Coronary artery (tissue), 2 donors: Measurements from ENCODE around the gene SERPINB6.

Experiments
- DNase-seq: peaks from one replicate; pipeline ENCODE4 v3.0.0-alpha.2; 2017; ENCODE audit warnings: low spot score
- H3K27ac ChIP-seq, 2 donors: fragments of 200-600 bp; sonication (generic); one replicate each; pipeline ENCODE4 v1.5.1; 2016 to 2019
- H3K4me3 ChIP-seq: fragments of 200-600 bp; sonication (generic); 2 replicates; pipeline ENCODE4 v1.5.1; 2016; ENCODE audit warnings: mild to moderate bottlenecking, moderate library complexity
- TF ChIP-seq, protein P1 (sequence below): fragments of 200-600 bp; sonication (generic); IDR thresholded peaks from one replicate; pipeline ENCODE4 v1.5.1; 2019; ENCODE audit warnings: antibody characterized with exemption

The SERPINB6 gene

DNA sequence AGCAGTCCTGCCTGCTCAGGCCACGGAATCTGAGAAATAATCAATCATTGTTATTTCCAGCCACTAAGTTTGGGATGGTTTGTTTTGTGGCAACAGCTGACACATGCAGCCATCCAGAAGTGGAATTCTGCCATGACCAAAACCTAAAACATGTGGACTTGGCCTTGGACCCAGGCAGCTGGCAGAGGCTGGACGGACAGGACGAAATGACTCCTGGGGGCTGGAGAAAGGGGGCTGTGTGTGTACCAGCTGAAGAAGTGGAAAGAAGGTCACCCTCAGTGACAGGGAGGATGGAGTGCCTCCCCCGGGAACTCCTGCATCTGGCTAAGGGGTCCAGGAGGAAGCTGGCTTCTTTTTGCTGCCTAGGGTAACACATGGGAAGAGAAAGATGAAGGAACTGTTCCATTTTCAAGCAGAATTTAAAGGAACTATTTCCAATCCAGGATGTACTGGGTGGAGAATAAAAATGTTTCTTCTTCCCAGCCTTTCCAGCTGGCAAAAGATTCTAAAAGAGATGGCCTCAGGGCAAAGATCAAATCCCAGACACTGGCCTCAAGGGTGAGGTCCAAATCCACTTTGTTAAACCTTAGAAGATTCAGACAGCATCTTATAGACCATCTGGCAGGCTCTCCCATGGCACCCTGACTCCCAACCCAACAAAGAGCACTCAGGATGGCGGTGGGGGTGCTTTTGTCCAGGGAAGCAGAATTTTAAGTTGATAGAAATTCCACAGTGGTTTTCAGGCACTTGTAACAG is 14.3 kb downstream of the SERPINB6 start:
- no peak for DNase-seq
- Histone ChIP-seq H3K27ac (peak overlapping the region; percentile 43 to 82), H3K4me3 (no peak overlapping the region)
- TF ChIP-seq, protein P1, sequence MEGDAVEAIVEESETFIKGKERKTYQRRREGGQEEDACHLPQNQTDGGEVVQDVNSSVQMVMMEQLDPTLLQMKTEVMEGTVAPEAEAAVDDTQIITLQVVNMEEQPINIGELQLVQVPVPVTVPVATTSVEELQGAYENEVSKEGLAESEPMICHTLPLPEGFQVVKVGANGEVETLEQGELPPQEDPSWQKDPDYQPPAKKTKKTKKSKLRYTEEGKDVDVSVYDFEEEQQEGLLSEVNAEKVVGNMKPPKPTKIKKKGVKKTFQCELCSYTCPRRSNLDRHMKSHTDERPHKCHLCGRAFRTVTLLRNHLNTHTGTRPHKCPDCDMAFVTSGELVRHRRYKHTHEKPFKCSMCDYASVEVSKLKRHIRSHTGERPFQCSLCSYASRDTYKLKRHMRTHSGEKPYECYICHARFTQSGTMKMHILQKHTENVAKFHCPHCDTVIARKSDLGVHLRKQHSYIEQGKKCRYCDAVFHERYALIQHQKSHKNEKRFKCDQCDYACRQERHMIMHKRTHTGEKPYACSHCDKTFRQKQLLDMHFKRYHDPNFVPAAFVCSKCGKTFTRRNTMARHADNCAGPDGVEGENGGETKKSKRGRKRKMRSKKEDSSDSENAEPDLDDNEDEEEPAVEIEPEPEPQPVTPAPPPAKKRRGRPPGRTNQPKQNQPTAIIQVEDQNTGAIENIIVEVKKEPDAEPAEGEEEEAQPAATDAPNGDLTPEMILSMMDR = no peak

DNA sequence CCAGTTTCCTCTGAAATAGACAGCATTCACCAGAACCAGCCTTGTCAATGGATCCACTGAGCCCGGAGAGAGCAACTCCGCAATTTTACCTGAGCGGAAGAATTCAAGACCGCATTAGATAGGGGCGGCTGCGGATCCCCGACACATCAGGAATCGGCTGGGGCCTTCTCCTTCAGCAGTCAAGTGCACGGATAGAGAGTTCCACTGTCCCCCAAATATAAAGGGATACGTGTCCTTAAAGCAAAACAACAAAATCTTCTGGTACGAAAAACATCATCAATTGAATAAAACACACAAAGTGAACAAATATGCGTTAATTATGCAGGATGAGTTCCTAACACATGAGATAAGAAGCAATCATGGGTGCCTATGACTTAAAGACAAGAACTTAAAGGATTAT is 18.3 kb downstream of the SERPINB6 start:
- H3K4me3 ChIP-seq = peak overlapping the region; percentile 15
- peak overlapping the region; percentile 66 to 82 for H3K27ac ChIP-seq
- DNase-seq = no peak
- TF ChIP-seq, protein P1 = no peak

DNA sequence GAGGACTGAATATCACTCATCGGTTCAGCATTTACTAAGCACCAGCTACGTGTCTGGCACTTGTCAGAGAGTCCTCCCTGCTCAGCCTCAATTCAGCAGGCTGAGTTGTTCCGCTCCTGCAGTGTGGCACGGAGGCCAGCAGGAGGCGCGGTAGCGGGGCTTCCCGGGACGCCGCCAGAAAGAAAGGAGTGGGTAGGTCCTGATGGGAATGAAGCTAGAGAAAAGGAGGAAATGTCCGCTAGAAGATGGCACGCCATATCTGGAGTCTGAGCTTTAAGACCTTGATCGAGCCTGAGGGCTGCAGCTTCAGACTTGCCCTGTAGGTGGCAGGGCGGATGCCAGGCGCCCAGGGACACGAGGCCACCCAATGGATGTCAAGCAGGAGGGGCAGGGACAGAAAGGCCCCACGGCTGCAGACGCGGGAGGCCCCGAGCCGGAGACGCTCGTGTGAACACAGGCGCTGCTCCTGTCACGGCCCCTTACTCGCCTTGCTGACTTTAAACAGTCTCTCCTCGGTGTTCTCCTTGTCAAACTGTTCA is 18.7 kb downstream of the SERPINB6 start:
- Histone ChIP-seq H3K27ac (peak overlapping the region; percentile 66 to 82), H3K4me3 (peak overlapping the region; percentile 15)
- TF ChIP-seq, protein P1 = peak; percentile 97
- peak; percentile 88 for DNase-seq

DNA sequence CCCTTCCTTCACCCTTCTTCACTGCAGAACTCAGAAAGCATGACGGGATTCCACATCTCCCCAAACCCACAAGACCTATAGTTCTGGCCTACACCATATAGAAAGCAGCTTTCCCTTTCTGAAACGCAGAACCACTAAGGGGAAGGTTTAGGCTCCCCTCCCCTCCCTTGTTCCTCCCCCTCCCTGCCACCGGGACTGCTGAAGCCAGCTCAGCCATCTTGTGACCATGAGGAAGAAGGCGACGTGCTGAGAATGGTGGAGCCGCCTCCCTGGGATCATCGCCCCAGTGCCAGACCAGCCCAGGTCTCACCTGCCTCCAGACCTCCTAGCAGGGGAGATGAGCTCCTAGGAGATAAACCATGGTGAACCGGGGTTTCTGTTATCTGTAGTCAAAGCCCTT is 19.6 kb downstream of the SERPINB6 start:
- Histone ChIP-seq H3K4me3 (no peak overlapping the region), H3K27ac (peak overlapping the region; percentile 44 to 66)
- TF ChIP-seq, protein P1 = no peak
- DNase-seq = no peak

DNA sequence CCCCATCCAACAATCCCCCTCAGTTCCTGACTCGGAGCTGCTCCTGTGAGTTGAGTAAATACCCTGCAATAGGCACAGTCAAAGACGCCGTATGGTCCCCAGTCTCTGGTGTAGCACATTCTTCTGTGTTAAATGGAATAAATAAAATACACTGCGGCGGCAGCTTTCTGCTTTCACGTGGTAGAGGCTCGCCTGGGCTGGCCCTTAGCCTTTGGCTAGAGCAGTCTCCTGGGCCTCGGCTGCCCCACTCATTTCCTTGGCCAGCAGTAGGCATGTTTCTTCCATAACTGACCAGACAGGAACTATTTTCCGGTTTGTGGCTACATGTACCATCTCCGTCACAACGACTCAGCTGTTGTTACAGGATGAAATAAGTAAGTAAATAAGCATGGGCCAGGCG is 20.7 kb downstream of the SERPINB6 start:
- DNase-seq = no peak
- Histone ChIP-seq H3K27ac (no peak overlapping the region), H3K4me3 (no peak overlapping the region)
- TF ChIP-seq, protein P1 = no peak

DNA sequence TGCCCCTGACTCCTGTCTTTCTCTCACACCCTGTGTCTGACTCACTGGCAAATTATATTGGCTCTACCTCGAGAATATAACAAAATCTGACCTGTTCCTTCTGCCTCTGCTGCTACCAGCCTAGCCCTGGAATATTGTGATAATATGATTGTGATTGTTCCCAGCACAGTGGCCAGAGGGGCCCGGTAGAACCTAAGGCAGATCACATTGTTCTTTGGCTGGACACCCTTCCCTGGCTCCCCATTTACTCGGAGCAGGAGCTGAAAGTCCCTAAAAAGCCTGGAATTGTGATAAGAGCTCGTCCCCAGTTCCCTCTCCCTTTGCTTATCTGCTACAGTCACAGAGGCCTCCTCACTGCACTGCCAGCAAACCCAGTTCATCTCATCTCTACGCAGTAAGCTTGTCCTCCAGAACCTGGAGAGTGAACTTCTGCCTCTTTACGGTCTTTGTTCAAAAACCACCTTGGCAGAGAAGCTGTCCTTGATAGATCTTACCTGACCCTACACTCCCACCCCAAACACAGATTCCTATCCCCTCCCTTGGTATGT is 21.8 kb downstream of the SERPINB6 start:
- TF ChIP-seq, protein P1 = no peak
- DNase-seq = no peak
- no peak overlapping the region for H3K27ac ChIP-seq

DNA sequence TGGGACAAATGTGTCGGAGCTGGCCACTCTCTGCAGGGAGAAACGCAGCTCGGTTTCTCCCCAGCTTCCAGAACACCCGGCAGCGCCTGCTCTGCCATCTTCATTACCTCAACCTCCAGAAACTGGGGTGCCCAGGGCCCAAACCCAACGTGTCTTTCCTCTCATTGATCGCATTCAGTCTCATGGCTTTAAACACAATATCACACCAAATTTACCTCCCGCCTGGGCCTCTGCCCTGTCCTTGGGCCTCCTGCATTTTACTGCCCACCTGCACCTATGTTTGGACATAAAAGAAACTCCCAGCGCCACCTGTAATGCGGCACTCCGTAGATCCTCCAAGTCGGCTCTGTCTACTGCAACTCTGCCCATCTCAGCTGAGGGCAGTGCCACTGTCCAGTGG is 22.2 kb downstream of the SERPINB6 start:
- H3K27ac ChIP-seq = no peak overlapping the region
- DNase-seq = no peak
- TF ChIP-seq, protein P1 = no peak
- no peak overlapping the region for H3K4me3 ChIP-seq

More for the DNA sequence above, 21.8 kb downstream of the SERPINB6 start:
- no peak overlapping the region for H3K4me3 ChIP-seq
